HepG2 (cell line): ENCODE data around the gene GPR162. TPM values are rescaled to one million over a fixed set of nuclear protein-coding genes. Genes with fewer than 3 reads are reported as not detected.

ENCODE experiments used
- HMGXB3 ChIP-seq: sonication (generic); formaldehyde crosslinking; IDR thresholded peaks from 2 replicates; pipeline ENCODE4 v1.4.0; 2020; ENCODE audit warnings: missing genetic modification reagents, borderline replicate concordance
- POGZ ChIP-seq: sonication (generic); formaldehyde crosslinking; IDR thresholded peaks from 2 replicates; pipeline ENCODE4 v1.4.0; 2020; ENCODE audit warnings: mild to moderate bottlenecking, missing genetic modification reagents
- RFX5 ChIP-seq: IDR thresholded peaks from 2 replicates; pipeline ENCODE4 v1.6.1; 2011; ENCODE audit warnings: low read depth, low read length, improper control_type of control experiment
- SKIL ChIP-seq: sonication (generic); formaldehyde crosslinking; IDR thresholded peaks from 2 replicates; pipeline ENCODE4 v1.8.0; 2022; ENCODE audit warnings: missing genetic modification reagents, mild to moderate bottlenecking, moderate library complexity, borderline replicate concordance
- SMAD3 ChIP-seq: sonication (generic); formaldehyde crosslinking; IDR thresholded peaks from 2 replicates; pipeline ENCODE4 v1.4.0; 2020; ENCODE audit warnings: missing genetic modification reagents
- ZNF605 ChIP-seq: sonication (generic); formaldehyde crosslinking; IDR thresholded peaks from 2 replicates; pipeline ENCODE4 v1.8.0; 2022; ENCODE audit warnings: mild to moderate bottlenecking, missing genetic modification reagents
- polyA plus RNA-seq, 8 experiments: library from polyadenylated mRNA; depleted of rRNA in 3 of 8; stranded (reverse) in 7 of 8; unstranded in 1 of 8; fragments of >200 nt; fragmentation: Illumina TruSeq in 4 of 8; extraction: Trizol in 4 of 8; gene quantifications; 2 replicates each; pipeline versions ENCODE4 v1.2.1 to v1.2.3, GENCODE V29; 2011 to 2016; ENCODE audit warnings: low read depth in 4 of 8, missing spikeins in 1 of 8, mixed read lengths in 1 of 8; ENCODE audit not compliant: insufficient read depth in 1 of 8
- total RNA-seq, 5 experiments: library from RNA; depleted of rRNA; stranded (reverse); fragments of >200 nt; fragmentation: Illumina TruSeq; extraction: Trizol; gene quantifications; 2 replicates each; pipeline ENCODE4 v1.2.3, GENCODE V29; 2016; ENCODE audit warnings: low read depth in 1 of 5
- TF ChIP-seq, protein P1 (sequence below), 2 experiments: fragments of 450-650 bp in 1 of 2; sonication (generic) in 1 of 2; formaldehyde crosslinking in 1 of 2; IDR thresholded peaks; 2 replicates each; pipeline versions ENCODE4 v1.6.1 to v1.8.0; 2016 to 2022; ENCODE audit warnings: antibody characterized with exemption in 1 of 2, mild to moderate bottlenecking in 1 of 2, missing genetic modification reagents in 1 of 2
- TF ChIP-seq, protein P2 (sequence below): sonication (generic); formaldehyde crosslinking; IDR thresholded peaks from 2 replicates; pipeline ENCODE4 v1.4.0; 2020; ENCODE audit warnings: mild to moderate bottlenecking, missing genetic modification reagents

The GPR162 gene
- total and polyA plus RNA-seq, 2 of the 13 experiments (the other 11 are each of a cell fraction or from before 2014, with no cell fraction given), result 0.08 TPM; not detected in 1

- no peak for TF ChIP-seq SKIL
- no peak for TF ChIP-seq POGZ
- no peak for TF ChIP-seq ZNF605 (CRISPR knock-in tag)
- peak; percentile 15; the same call in 1 of the 2 replicates for TF ChIP-seq HMGXB3 (CRISPR knock-in tag)
- TF ChIP-seq, protein P1, sequence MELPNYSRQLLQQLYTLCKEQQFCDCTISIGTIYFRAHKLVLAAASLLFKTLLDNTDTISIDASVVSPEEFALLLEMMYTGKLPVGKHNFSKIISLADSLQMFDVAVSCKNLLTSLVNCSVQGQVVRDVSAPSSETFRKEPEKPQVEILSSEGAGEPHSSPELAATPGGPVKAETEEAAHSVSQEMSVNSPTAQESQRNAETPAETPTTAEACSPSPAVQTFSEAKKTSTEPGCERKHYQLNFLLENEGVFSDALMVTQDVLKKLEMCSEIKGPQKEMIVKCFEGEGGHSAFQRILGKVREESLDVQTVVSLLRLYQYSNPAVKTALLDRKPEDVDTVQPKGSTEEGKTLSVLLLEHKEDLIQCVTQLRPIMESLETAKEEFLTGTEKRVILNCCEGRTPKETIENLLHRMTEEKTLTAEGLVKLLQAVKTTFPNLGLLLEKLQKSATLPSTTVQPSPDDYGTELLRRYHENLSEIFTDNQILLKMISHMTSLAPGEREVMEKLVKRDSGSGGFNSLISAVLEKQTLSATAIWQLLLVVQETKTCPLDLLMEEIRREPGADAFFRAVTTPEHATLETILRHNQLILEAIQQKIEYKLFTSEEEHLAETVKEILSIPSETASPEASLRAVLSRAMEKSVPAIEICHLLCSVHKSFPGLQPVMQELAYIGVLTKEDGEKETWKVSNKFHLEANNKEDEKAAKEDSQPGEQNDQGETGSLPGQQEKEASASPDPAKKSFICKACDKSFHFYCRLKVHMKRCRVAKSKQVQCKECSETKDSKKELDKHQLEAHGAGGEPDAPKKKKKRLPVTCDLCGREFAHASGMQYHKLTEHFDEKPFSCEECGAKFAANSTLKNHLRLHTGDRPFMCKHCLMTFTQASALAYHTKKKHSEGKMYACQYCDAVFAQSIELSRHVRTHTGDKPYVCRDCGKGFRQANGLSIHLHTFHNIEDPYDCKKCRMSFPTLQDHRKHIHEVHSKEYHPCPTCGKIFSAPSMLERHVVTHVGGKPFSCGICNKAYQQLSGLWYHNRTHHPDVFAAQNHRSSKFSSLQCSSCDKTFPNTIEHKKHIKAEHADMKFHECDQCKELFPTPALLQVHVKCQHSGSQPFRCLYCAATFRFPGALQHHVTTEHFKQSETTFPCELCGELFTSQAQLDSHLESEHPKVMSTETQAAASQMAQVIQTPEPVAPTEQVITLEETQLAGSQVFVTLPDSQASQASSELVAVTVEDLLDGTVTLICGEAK (IDR thresholded peaks at IDR 0.05), result no peak
- TF ChIP-seq, protein P1 (CRISPR knock-in tag; IDR thresholded peaks at IDR 0.05), result no peak; the same call in 1 of the 2 replicates
- no peak for TF ChIP-seq RFX5
- TF ChIP-seq, protein P2, sequence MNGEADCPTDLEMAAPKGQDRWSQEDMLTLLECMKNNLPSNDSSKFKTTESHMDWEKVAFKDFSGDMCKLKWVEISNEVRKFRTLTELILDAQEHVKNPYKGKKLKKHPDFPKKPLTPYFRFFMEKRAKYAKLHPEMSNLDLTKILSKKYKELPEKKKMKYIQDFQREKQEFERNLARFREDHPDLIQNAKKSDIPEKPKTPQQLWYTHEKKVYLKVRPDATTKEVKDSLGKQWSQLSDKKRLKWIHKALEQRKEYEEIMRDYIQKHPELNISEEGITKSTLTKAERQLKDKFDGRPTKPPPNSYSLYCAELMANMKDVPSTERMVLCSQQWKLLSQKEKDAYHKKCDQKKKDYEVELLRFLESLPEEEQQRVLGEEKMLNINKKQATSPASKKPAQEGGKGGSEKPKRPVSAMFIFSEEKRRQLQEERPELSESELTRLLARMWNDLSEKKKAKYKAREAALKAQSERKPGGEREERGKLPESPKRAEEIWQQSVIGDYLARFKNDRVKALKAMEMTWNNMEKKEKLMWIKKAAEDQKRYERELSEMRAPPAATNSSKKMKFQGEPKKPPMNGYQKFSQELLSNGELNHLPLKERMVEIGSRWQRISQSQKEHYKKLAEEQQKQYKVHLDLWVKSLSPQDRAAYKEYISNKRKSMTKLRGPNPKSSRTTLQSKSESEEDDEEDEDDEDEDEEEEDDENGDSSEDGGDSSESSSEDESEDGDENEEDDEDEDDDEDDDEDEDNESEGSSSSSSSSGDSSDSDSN (CRISPR knock-in tag), result no peak
- TF ChIP-seq SMAD3 (CRISPR knock-in tag), result 0 out of 2 replicates have a peak, but pooled peaks have one; percentile 6
Observed at GRCh38 chr12:6866920-6867412, 45.3 kb downstream of the GPR162 start (continued).
